Cardiac ventricle fibroblast (primary cell): ENCODE data around the gene BOLA3. TPM values are rescaled to one million over a fixed set of nuclear protein-coding genes. Genes with fewer than 3 reads are reported as not detected.

Experiments used
- total RNA-seq: library from RNA; depleted of rRNA; stranded (reverse); fragments of >200 nt; gene quantifications from 2 replicates; pipeline ENCODE4 v1.2.3, GENCODE V29; 2015

BOLA3 gene, protein sequence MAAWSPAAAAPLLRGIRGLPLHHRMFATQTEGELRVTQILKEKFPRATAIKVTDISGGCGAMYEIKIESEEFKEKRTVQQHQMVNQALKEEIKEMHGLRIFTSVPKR
- total RNA-seq, result 15.1 and 34.5 TPM in 2 replicates

DNA sequence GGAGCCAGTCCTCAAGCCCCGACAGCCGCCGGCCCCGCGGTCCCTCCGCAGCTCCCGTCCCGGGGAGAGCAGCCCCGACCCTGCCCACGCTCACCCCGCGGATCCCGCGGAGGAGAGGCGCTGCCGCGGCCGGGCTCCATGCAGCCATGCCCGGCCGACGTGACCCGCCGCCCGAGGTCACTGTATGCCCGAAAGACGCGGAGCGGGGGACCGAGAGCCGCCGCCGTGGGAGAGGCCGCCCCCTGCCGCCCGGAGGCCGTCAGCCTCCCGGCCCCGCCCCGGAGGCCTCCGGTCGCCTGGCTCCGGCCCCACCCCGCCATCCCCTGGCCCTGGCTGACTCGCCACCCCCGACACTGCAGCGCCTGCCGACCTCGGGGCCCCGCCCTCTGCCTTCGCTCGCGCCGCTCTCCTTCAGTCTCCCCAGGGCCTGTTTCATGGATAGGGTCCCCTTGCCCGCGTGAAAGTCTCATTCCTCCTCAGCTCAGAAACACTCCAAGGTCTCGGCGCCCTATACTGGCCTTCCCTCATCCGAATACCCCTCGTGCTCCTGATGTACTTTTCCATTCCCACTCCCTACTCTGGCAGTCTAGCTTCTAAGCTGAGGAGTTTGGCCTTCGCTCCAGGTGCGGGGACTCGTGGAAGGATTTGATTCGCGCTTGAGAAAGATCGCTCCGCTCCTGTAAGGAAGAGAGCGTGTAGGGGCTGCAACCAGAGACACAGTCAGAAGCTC lies at the start of gene BOLA3:
Gene BOLA3 (minus strand): TSS at position 186 of the 730 bp plus-strand sequence. CDS start 38 bp downstream, at position 148.

DNA sequence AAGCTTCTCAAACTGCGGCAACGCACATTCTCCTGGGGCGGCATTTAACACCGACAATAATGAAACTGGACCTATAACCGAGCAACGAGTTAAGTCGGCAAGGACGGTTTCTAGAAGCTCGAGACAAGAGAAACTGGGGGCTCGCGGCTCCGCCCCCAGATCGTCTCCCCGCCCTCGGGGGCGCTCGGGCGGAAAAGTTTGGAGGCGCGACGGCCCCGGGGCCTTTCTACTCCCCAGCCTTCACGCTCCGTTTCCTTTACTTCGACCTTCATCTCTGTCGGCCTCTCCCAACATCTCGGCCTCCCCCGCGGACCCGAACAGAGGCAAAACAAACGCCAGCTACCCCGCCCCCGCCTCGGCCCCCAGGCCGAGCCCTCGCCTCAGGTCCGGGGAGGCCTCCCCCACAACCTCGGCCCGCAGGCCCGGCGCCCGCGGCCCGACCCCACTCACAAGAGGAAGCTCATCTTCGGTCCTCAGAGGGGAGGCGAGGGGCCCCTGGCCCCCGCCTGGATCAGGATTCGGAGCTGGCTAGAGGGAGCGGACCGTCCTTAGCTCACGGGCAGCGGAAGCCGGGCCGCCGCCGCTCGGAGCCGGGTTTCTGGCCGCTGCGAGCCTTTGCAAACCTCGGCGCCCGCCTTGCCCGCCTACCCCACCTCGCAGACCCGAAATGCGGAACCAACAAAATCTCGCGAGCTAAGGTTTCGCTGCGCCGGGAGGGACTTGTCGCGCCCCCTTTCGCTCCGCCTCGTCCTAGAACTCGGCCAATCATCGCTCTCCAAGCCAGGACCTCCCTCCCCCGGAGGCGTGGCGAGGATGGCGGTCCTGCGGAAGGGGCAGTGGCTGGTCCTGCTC lies 30.7 kb upstream of the BOLA3 start, which contains the start of gene MOB1A:
Gene MOB1A (minus strand): TSS at position 669 of the 852 bp plus-strand sequence. CDS start 205 bp downstream, at position 464.

Other genes starting within 250 kb of the BOLA3 start
- 39.7 and 40.8 TPM in 2 replicates for gene DGUOK, start 221.0 kb downstream of the BOLA3 start, total RNA-seq
- gene TET3, start 163.0 kb downstream of the BOLA3 start, total RNA-seq, result 3.4 TPM in 2 replicates
- gene MOB1A, start 31.0 kb upstream of the BOLA3 start, total RNA-seq, result 75.7 and 95.5 TPM in 2 replicates
- gene MTHFD2, start 50.7 kb upstream of the BOLA3 start, total RNA-seq, result 59.9 and 60.3 TPM in 2 replicates
- gene SLC4A5, start 195.5 kb upstream of the BOLA3 start, total RNA-seq, result 0.34 and 1.7 TPM in 2 replicates
- 83.1 and 101 TPM in 2 replicates for gene DCTN1, start 232.4 kb upstream of the BOLA3 start, total RNA-seq